NAMALWA (cell line): Measurements from ENCODE around the gene TAAR9.

ENCODE experiments used
- DNase-seq: peaks from one replicate; pipeline ENCODE4 v3.0.0-alpha.2; 2015; ENCODE audit warnings: low spot score

The TAAR9 gene

GRCh38 chr6:132587424-132587823 lies 49.3 kb downstream of the TAAR9 start:
- DNase-seq: no peak
